ENCODE measurements around the gene RMDN2.

Gene RMDN2

GRCh38 chr2:37925063-37925897 lies at the start of gene RMDN2:
Gene RMDN2, plus strand, starts transcription at chr2:37925287. Its CDS starts 3,991 bp downstream, at chr2:37929278.
- peak; percentile 70 to 72 for DNase-seq

- DNase-seq = no peak
Measured at GRCh38 chr2:37875403-37875906, 49.6 kb upstream of the RMDN2 start.

- no peak for DNase-seq
Measured at GRCh38 chr2:37876227-37876626, 48.9 kb upstream of the RMDN2 start.

- DNase-seq = no peak
Measured at GRCh38 chr2:37877457-37878315, 47.4 kb upstream of the RMDN2 start.

GRCh38 chr2:37878536-37878935 lies 46.6 kb upstream of the RMDN2 start:
- DNase-seq = no peak

- DNase-seq = no peak
Measured at GRCh38 chr2:37880551-37880950, 44.5 kb upstream of the RMDN2 start.

- no peak for DNase-seq
Measured at GRCh38 chr2:37881397-37881796, 43.7 kb upstream of the RMDN2 start.

- DNase-seq = no peak
Measured at GRCh38 chr2:37882036-37882435, 43.1 kb upstream of the RMDN2 start.

- DNase-seq = no peak
Measured at GRCh38 chr2:37883518-37883917, 41.6 kb upstream of the RMDN2 start.

GRCh38 chr2:37885329-37885993 lies 39.6 kb upstream of the RMDN2 start:
- no peak for DNase-seq

GRCh38 chr2:37886745-37887144 lies 38.3 kb upstream of the RMDN2 start:
- DNase-seq = no peak

GRCh38 chr2:37887286-37887685 lies 37.8 kb upstream of the RMDN2 start:
- no peak for DNase-seq

GRCh38 chr2:37890893-37891495 lies 34.1 kb upstream of the RMDN2 start:
- peak; percentile 72 to 75 for DNase-seq

GRCh38 chr2:37891846-37892435 lies 33.1 kb upstream of the RMDN2 start:
- DNase-seq = no peak

- DNase-seq = no peak
Measured at GRCh38 chr2:37892436-37893114, 32.5 kb upstream of the RMDN2 start.

GRCh38 chr2:37893327-37893726 lies 31.8 kb upstream of the RMDN2 start:
- DNase-seq = no peak

GRCh38 chr2:37894047-37894446 lies 31.0 kb upstream of the RMDN2 start:
- DNase-seq = no peak

GRCh38 chr2:37894601-37895000 lies 30.5 kb upstream of the RMDN2 start:
- DNase-seq = no peak

GRCh38 chr2:37895140-37895539 lies 29.9 kb upstream of the RMDN2 start:
- DNase-seq = no peak

- no peak for DNase-seq
Measured at GRCh38 chr2:37896319-37896718, 28.8 kb upstream of the RMDN2 start.

GRCh38 chr2:37897511-37897910 lies 27.6 kb upstream of the RMDN2 start:
- DNase-seq = no peak

- DNase-seq = no peak
Measured at GRCh38 chr2:37898448-37898847, 26.6 kb upstream of the RMDN2 start.

Measured in stimulated activated CD4-positive, alpha-beta T cell treated with anti-CD3 and anti-CD28 coated beads, Interleukin-2, amount 100 ng/mL, for 48 hours (primary cell).